Measurements from ENCODE around the gene CARNS1. TPM values are rescaled to one million over a fixed set of nuclear protein-coding genes. Genes with fewer than 3 reads are reported as not detected.

Gene CARNS1
- total RNA-seq, 4 donors from 2014 or later, result 0.21 to 0.94 (median 0.74) TPM

DNA sequence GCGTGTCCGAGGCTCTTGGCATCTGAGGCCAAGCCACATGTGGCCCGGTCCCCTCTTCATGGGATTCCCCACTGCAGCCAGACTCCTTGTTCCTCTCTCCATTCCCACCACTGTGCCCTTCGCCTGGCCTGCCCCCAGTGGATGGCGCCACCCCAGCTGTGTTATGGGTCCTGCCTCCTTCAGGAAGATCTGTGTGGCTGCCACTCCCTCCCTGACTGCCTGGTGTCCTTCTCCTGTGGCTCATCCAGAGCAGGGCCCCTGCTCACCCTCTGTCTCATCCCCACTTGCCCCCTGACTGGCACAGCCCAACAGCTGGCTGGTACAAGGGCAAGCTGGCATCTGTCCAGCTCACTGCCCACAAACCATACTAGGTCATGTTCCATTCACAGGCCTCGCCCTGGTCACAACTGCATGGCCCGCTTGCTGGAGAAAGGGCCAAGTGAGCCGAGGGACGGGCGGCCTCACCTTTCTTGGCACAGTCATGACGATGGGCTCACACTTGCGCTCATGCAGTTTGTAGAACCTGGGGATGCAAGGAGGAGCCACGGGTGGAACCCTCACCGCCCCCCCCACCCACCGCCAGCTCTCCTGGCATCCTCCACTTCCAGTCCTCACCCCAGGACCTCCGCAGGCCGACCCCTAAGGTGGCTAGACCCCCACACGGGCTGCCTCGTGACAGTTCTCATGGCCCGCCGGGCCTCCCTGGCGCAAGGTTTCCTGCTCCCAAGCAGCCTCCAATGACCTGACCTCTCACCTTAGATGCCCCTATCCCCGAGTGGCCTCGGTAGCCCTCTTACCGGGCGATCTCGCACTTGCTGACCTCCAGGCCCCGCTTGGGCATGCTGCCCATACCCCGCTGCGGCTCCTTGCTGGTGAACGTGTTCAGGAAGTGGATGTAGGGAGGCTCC is 24.1 kb downstream of the CARNS1 start:
- H3K9me3 ChIP-seq, result no peaks in the 10 kb centered on the region
- WGBS, result 69% methylated on average over 25 of the region's 31 CpGs
- DNase-seq (ENCODE audit: low spot score in 2 of 2), result no peak
- H3K27ac ChIP-seq, result peak overlapping the region; percentile 50
- H3K4me1 ChIP-seq, result peaks cover 64% of the 10 kb centered on the region
- no peak overlapping the region for H3K4me3 ChIP-seq
- H3K27me3 ChIP-seq, result no peaks in the 10 kb centered on the region
- peaks cover 56% of the 10 kb centered on the region for H3K36me3 ChIP-seq
- TF ChIP-seq, protein P1, sequence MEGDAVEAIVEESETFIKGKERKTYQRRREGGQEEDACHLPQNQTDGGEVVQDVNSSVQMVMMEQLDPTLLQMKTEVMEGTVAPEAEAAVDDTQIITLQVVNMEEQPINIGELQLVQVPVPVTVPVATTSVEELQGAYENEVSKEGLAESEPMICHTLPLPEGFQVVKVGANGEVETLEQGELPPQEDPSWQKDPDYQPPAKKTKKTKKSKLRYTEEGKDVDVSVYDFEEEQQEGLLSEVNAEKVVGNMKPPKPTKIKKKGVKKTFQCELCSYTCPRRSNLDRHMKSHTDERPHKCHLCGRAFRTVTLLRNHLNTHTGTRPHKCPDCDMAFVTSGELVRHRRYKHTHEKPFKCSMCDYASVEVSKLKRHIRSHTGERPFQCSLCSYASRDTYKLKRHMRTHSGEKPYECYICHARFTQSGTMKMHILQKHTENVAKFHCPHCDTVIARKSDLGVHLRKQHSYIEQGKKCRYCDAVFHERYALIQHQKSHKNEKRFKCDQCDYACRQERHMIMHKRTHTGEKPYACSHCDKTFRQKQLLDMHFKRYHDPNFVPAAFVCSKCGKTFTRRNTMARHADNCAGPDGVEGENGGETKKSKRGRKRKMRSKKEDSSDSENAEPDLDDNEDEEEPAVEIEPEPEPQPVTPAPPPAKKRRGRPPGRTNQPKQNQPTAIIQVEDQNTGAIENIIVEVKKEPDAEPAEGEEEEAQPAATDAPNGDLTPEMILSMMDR (IDR thresholded peaks at IDR 0.05), result no peak
- TF ChIP-seq POLR2AphosphoS5 (IDR thresholded peaks at IDR 0.05) (no peak), POLR2A (IDR thresholded peaks at IDR 0.05) (no peak), EP300 (IDR thresholded peaks at IDR 0.05) (no peak)

GRCh38 chr11:67440229-67441097 is 25.0 kb downstream of the CARNS1 start:
- Histone ChIP-seq H3K4me1 (peaks cover 60% of the 10 kb centered on the region), H3K9me3 (no peaks in the 10 kb centered on the region), H3K27me3 (no peaks in the 10 kb centered on the region), H3K4me3 (no peak overlapping the region), H3K27ac (peak overlapping the region; percentile 5), H3K36me3 (peaks cover 48% of the 10 kb centered on the region)
- WGBS, result 69% methylated on average over 11 of the region's 17 CpGs
- TF ChIP-seq, protein P1 (IDR thresholded peaks at IDR 0.05), result no peak
- no peak for DNase-seq (ENCODE audit: low spot score in 2 of 2)

- TF ChIP-seq EP300 (IDR thresholded peaks at IDR 0.05) (no peak), POLR2A (IDR thresholded peaks at IDR 0.05) (no peak), POLR2AphosphoS5 (IDR thresholded peaks at IDR 0.05) (no peak)
- TF ChIP-seq, protein P1 (IDR thresholded peaks at IDR 0.05), result no peak
- Histone ChIP-seq H3K27ac (no peak overlapping the region), H3K9me3 (no peaks in the 10 kb centered on the region), H3K27me3 (no peaks in the 10 kb centered on the region), H3K36me3 (peaks cover 41% of the 10 kb centered on the region), H3K4me1 (peaks cover 53% of the 10 kb centered on the region), H3K4me3 (no peak overlapping the region)
- 100% methylated on average over 2 of the region's 21 CpGs for WGBS
- no peak for DNase-seq (ENCODE audit: low spot score in 2 of 2)
Observed at GRCh38 chr11:67441098-67441563, 25.7 kb downstream of the CARNS1 start.

DNA sequence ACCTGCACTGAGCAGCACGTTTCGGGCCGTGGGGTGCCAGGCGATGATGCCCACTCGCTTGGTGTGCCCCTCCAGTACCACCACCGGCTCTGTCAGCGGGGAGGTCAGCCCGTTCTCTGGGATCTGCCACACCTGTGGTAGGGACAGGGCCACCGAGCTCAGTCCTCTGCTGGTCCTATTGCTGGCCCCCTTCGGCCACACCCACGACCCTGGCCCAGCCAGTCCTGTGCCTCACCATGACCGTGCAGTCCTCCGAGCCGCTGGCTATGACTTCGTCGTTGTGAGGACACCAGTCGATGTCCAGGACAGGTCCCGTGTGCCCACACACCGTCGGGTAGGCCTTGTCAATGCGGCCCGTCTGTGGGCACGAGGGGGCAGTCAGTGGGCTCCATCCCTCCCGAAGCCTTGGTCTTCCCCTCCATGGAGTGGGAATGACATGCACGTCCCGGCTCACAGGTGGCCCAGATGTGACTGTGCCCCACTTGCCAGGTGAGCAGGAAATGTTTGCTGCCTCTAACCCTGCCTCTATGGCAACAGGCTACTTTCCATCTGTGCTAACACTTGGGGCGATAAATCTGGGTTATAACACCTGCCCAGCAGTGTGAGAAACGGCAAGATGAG is 26.4 kb downstream of the CARNS1 start:
- TF ChIP-seq EP300 (IDR thresholded peaks at IDR 0.05), result no peak
- TF ChIP-seq POLR2AphosphoS5 (IDR thresholded peaks at IDR 0.05), result no peak
- TF ChIP-seq POLR2A (IDR thresholded peaks at IDR 0.05), result no peak
- TF ChIP-seq, protein P1 (IDR thresholded peaks at IDR 0.05), result no peak
- H3K27me3 ChIP-seq, result no peaks in the 10 kb centered on the region
- peaks cover 51% of the 10 kb centered on the region for H3K4me1 ChIP-seq
- H3K27ac ChIP-seq, result no peak overlapping the region
- peak overlapping the region; percentile 91 for H3K4me3 ChIP-seq
- WGBS, result 87% methylated on average over 10 of the region's 28 CpGs
- peaks cover 40% of the 10 kb centered on the region for H3K36me3 ChIP-seq
- no peaks in the 10 kb centered on the region for H3K9me3 ChIP-seq
- DNase-seq (ENCODE audit: low spot score in 2 of 2), result no peak
